Omental fat pad (tissue), 4 donors: Measurements from ENCODE around the gene SMIM21. TPM values are rescaled to one million over a fixed set of nuclear protein-coding genes. Genes with fewer than 3 reads are reported as not detected.

Experiments used
- ATAC-seq: fragments of 150-250 bp; one replicate; pipeline ENCODE4 v1.9.1; 2016; ENCODE audit warnings: mild to moderate bottlenecking, moderate library complexity; ENCODE audit not compliant: low FRiP score
- DNase-seq: peaks from one replicate; pipeline ENCODE4 v3.0.0-alpha.2; 2019; ENCODE audit warnings: low spot score
- total RNA-seq, 4 donors: library from RNA; depleted of rRNA; stranded (reverse); fragments of >200 nt; gene quantifications; one replicate each; pipeline ENCODE4 v1.1.0, GENCODE V29; 2016
- TF ChIP-seq, protein P1 (sequence below), 3 donors: fragments of 450-650 bp; IDR thresholded peaks; one replicate each; pipeline ENCODE4 v1.5.1; 2016 to 2017; ENCODE audit warnings: antibody characterized with exemption in 3 of 3, mild to moderate bottlenecking in 3 of 3, moderate library complexity in 2 of 3

Gene SMIM21
- total RNA-seq, 4 donors from 2014 or later, result not detected

DNA sequence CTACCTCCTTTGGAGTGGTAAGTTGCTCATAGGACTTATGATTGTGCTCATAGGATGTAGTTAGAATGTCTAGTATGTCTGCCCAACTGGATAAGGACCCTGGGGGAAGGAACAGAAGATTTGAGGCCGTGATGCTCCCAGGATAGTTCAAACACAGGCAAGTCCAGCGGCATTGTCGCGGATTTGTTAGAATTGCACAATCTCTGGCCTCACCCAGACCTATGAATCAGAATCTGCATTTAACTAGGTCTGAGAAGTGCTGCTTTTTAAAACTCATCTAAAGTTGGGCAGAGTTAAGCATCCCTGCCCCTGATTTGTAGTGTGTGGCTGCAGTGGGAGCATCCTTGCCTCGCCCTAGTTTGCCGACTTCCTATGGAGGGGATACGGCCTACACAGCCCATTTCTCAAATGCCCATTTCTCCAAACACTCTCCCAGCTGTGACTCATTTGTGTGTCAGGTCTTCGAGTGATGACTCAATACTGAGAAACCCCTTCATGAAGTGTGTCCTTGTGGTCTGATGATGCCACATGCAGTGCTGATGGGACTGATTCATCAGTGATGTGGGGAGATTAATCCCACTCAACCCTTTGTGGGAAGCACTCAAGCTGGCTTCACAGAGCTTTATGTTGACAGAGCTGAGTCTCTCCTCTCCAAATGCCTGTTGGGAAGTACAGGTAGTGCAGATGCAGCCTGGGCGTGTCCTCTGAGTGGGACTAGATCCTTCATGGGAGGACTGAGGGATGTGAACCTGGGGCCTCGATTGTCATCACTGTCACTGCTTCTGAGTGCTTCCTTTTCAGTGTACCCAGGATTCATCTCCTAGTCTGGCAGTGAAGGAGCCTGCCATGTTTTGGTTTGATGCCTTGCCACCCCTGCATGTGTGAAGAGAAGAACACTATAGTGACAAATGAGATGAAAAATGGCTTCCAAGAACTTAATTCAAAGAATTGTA, 18.7 kb downstream of the SMIM21 start:
- peak; percentile 78 for ATAC-seq
- TF ChIP-seq, protein P1, sequence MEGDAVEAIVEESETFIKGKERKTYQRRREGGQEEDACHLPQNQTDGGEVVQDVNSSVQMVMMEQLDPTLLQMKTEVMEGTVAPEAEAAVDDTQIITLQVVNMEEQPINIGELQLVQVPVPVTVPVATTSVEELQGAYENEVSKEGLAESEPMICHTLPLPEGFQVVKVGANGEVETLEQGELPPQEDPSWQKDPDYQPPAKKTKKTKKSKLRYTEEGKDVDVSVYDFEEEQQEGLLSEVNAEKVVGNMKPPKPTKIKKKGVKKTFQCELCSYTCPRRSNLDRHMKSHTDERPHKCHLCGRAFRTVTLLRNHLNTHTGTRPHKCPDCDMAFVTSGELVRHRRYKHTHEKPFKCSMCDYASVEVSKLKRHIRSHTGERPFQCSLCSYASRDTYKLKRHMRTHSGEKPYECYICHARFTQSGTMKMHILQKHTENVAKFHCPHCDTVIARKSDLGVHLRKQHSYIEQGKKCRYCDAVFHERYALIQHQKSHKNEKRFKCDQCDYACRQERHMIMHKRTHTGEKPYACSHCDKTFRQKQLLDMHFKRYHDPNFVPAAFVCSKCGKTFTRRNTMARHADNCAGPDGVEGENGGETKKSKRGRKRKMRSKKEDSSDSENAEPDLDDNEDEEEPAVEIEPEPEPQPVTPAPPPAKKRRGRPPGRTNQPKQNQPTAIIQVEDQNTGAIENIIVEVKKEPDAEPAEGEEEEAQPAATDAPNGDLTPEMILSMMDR (IDR thresholded peaks at IDR 0.05), result no peak
- no peak for DNase-seq

DNA sequence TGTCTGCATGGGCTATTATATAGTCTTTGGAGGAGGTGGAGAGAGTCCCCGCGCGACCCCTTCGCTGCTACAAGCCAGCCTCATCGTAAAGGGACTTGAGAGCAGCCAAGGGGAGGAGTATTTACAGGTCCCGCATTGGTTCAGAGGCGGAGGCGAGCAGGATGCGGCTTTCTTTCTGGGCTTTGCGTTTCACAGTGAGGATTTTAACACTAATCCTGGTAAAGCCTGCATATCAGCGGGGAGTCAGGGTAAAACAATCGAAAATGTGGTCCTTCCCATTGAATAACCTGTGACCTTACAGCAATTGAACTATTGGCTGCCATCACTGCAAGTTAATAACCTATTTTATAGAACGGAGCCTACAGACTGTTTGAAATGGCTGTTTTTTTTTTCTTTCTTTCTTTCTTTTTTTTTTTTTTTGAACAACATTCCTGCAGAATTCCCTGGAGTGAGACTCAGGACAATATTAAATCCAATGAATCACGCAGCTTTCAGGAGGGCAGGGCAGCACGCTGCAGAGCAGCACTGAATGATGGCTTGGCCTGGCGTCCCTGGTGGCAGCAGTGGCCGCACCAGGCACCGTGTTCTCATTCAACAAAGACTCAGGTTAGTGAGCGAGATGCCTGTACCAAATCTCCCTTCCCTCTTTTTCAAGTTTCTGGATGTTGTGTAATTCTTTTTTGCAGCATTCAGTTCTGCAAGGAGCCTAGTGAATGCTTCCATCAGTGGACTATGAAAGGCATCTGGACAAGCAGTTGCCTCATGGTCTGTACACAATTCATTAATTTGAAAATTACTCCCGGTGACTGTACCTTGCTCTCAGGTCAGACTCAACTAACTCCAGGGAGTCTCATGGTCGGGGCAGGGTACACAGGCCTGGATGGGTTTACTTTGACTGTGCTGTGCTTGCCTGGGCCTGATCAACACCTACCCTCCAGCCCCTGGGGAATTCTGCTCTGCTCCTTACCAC, 19.8 kb downstream of the SMIM21 start:
- TF ChIP-seq, protein P1 (IDR thresholded peaks at IDR 0.05), result no peak
- no peak for ATAC-seq
- DNase-seq, result no peak

DNA sequence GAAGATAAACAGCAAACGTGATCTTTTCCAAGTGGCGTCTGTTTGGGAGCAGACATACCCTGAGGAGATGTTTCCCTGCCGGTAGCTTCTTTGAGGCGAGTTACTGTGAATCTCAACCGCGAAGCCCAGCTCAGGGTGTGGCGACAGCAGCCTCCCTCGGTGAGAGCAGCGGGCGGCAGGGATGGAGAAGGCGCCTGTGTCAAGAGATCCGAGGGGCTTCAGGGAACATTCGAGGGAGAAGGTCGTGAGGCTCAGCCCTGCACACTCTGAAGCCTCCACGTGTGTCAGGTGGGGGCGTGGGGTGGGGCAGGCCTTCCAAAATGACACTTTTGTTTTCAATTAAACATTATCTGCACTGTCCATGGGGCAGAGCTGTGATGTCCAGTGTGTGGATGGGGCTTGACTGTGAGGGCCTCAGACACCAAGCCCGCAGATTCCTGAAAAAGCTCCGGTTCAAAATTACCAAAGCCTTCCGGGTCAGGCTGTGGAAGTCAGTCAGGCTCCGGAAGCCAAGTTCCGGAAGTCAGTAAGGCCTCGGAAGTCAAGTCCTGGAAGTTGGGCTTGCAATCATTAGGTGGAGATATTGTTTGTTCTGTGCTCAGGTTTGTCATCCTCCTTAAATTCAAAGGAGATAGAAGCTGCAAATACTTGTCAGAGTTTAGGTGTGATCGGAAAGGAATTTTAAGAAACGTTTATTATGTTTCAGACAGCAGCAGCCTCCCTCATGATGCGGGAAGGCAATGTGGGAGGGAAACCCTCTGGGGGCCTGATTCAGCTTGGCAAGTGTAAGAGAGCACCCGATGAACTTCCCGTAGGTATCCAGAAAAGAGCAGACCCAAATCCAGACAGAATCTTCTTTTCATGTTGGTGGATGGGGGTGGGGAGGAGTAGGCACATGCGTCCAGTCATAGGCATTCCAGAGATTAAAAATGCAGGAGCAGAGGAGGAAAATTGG, 20.7 kb downstream of the SMIM21 start:
- no peak for DNase-seq
- ATAC-seq, result peak; percentile 68
- TF ChIP-seq, protein P1 (IDR thresholded peaks at IDR 0.05), result no peak

DNA sequence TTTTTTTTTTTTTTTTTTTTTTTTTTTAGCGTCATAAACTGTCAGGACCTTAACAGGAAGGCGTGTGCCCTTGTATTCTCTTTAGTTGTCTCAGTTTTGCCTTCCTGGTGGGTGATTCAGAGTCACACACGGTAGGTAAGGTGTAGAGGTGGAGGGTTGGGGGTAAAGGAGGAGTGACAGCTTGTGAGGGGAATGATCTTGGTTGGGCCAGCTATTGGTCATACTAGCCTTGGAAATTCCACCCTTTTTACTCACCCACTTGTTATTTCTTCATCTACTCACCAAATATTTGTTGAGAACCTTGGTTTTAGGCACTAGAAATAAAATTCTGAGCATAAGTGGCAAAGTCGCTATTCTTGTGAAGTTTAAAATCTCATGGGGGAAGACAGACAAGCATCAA, 22.2 kb downstream of the SMIM21 start:
- no peak for ATAC-seq
- DNase-seq, result no peak
- TF ChIP-seq, protein P1 (IDR thresholded peaks at IDR 0.05), result no peak

DNA sequence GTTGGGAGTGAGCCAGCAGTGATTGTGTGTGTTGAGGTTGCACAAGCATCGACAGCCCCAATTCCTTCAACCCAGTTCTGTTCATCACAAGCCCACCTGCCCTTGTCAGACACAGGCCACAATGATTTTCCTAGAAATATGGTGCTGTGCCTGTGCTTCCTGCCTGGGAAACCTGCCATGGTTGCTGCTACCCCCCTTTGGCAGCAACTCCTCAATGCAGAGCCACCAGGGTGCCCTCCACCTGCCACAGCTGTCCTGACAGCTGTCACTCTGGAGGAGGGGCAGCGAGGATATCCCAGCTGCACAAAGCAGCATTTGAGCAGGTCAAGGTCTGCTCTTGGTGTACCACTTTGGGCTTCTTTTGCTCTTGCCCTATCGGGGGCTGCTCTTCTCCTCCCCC, 27.1 kb downstream of the SMIM21 start:
- TF ChIP-seq, protein P1 (IDR thresholded peaks at IDR 0.05), result no peak

DNA sequence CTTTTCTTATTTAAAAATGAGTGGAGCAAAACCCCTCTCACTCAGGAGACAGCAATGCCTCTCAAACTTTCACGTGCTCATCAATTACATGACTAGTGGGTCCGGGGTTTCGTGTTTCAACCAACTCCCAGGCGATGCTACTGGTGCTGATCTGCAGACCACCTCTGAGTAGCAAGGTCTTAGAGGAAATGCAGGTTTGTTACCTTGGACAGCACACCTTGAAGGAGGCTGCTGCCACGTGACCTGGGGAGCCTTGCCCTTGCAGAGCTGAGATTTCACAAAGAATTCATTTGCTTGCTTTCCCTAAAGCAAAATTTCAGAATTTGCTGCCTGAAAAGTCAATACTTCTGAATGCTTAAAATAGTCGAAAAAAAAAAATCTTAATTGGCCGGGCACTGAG, 32.4 kb downstream of the SMIM21 start:
- DNase-seq (no peak), ATAC-seq (no peak)
- TF ChIP-seq, protein P1 (IDR thresholded peaks at IDR 0.05), result no peak

More for the DNA sequence above, 27.1 kb downstream of the SMIM21 start:
- DNase-seq, result no peak
- no peak for ATAC-seq
